Ovary (tissue), 9 donors: Measurements from ENCODE around the gene WDR81. TPM values are rescaled to one million over a fixed set of nuclear protein-coding genes. Genes with fewer than 3 reads are reported as not detected.
A peak's percentile ranks its signal among the peaks of the same experiment; 100 is the strongest.

Experiments
- DNase-seq, 5 donors: peaks; one replicate each; pipeline ENCODE4 v3.0.0-alpha.2; 2019 to 2020
- H3K27ac ChIP-seq, 2 donors: fragments of 200-600 bp; one replicate each; pipeline versions ENCODE4 v1.5.1 to v1.8.0; 2019 to 2022
- H3K27me3 ChIP-seq: fragments of 200-600 bp; one replicate; pipeline ENCODE4 v1.8.0; 2022
- H3K36me3 ChIP-seq: fragments of 200-600 bp; sonication (generic); one replicate; pipeline ENCODE4 v1.5.1; 2019
- H3K4me1 ChIP-seq: one replicate; pipeline ENCODE4 v1.8.1; 2013; ENCODE audit warnings: mild to moderate bottlenecking, moderate library complexity; ENCODE audit not compliant: insufficient read depth
- H3K4me3 ChIP-seq: fragments of 200-600 bp; sonication (generic); one replicate; pipeline ENCODE4 v1.5.1; 2017
- H3K9me3 ChIP-seq, 2 donors: fragments of 200-600 bp in 1 of 2; sonication (generic) in 1 of 2; one replicate each; pipeline versions ENCODE4 v1.5.1 to v1.8.1; 2013 to 2019; ENCODE audit warnings: mild to moderate bottlenecking in 1 of 2, moderate library complexity in 1 of 2
- CTCF ChIP-seq, 3 donors: fragments of 450-650 bp in 2 of 3; fragments of 200-600 bp in 1 of 3; IDR thresholded peaks; one replicate each; pipeline versions ENCODE4 v1.5.1 to v1.8.0; 2016 to 2022; ENCODE audit warnings: antibody characterized with exemption in 3 of 3, mild to moderate bottlenecking in 1 of 3
- EP300 ChIP-seq: sonication (generic); formaldehyde crosslinking; IDR thresholded peaks from one replicate; pipeline ENCODE4 v1.6.1; 2017; ENCODE audit warnings: antibody characterized with exemption
- POLR2A ChIP-seq: fragments of 450-650 bp; IDR thresholded peaks from one replicate; pipeline ENCODE4 v1.6.1; 2017; ENCODE audit warnings: antibody characterized with exemption, mild to moderate bottlenecking, moderate library complexity
- WGBS, 3 donors: extraction: QIAGEN DNeasy Blood & Tissue Kit in 1 of 3; methylation state at CpG; one replicate each; pipeline versions ENCODE4 v1.1.5 to v1.1.7; 2013 to 2017; 5-methylcytosine and 5-hydroxymethylcytosine counted together
- intact Hi-C, 4 donors: fragments of 100-400 bp; cut with DNase I; formaldehyde crosslinking; loops; one replicate each; pipeline versions ENCODE4 v1.11.0 to v1.15.1; 2022 to 2023
- polyA plus RNA-seq, 2 donors: library from polyadenylated mRNA; stranded (reverse); fragments of 200-250 nt in 1 of 2; fragments of 350-450 nt in 1 of 2; fragmentation: Illumina TruSeq in 1 of 2; extraction: RNeasy Lipid Tissue Mini Kit (QIAGEN cat#74804) in 1 of 2; gene quantifications; one replicate each; pipeline ENCODE4 v1.2.3, GENCODE V29; 2013 to 2014
- total RNA-seq, 7 donors: library from RNA; depleted of rRNA in 2 of 7; stranded (reverse); fragments of >200 nt in 2 of 7; fragmentation: NEBNext Ultra II Directional in 3 of 7; extraction: Animal tissue kit (Norgen Biotek cat#: 25700) in 3 of 7; gene quantifications; one replicate each; pipeline versions ENCODE4 v1.1.0 to v1.2.4, GENCODE V29; 2016 to 2023
- donor health status: DM: no; HTN: no; CAD: no; lungs with moderate emphysema.
- donor health status: DM: no; HTN: no; CAD: no.
- donor health status: Bipolar disorder and iron deficiency.
- donor health status: DM: yes; HTN: yes; CAD: no.
- donor health status: DM: no; HTN: no; CAD: no.
- donor health status: DM: yes; HTN: yes; CAD: no.

The WDR81 gene
- total and polyA plus RNA-seq, 9 donors = 1.3 to 59.4 (median 36.2) TPM

- 22 to 43% (median 28%) methylated on average over 37 to 40 of the region's 40 CpGs for WGBS, 3 donors
- Histone ChIP-seq H3K27ac (peak overlapping the region; percentile 97 to 100), H3K4me1 (peaks cover 15% of the 10 kb centered on the region), H3K36me3 (no peaks in the 10 kb centered on the region), H3K27me3 (no peaks in the 10 kb centered on the region), H3K4me3 (peak overlapping the region; percentile 25), H3K9me3 (no peaks in the 10 kb centered on the region)
- DNase-seq = peak; percentile 96 to 99 (median 98)
- TF ChIP-seq POLR2A (peak; percentile 79), EP300 (no peak), CTCF (IDR thresholded peaks at IDR 0.05) (peak in 1 of 3 donors; percentile 18)
- intact Hi-C loops = no loop called here
Measured at GRCh38 chr17:1730326-1731193, 6.1 kb downstream of the WDR81 start.

- intact Hi-C loops = no loop called here
- TF ChIP-seq EP300 (no peak), CTCF (IDR thresholded peaks at IDR 0.05) (no peak), POLR2A (no peak)
- Histone ChIP-seq H3K4me1 (peaks cover 18% of the 10 kb centered on the region), H3K9me3 (no peaks in the 10 kb centered on the region), H3K36me3 (no peaks in the 10 kb centered on the region), H3K4me3 (no peak overlapping the region), H3K27ac (peak overlapping the region; percentile 97 to 100), H3K27me3 (no peaks in the 10 kb centered on the region)
- WGBS, 3 donors = 58 to 69% (median 61%) methylated on average over 10 of the region's 10 CpGs
- no peak for DNase-seq
Measured at GRCh38 chr17:1731194-1731506, 6.6 kb downstream of the WDR81 start.

- Histone ChIP-seq H3K9me3 (no peaks in the 10 kb centered on the region), H3K27ac (peak overlapping the region in 1 of 2 donors; percentile 41), H3K27me3 (no peaks in the 10 kb centered on the region), H3K36me3 (no peaks in the 10 kb centered on the region), H3K4me1 (peaks cover 28% of the 10 kb centered on the region), H3K4me3 (no peak overlapping the region)
- intact Hi-C loops = no loop called here
- DNase-seq = no peak
- 94 to 97% (median 94%) methylated on average over 22 of the region's 22 CpGs for WGBS, 3 donors
- TF ChIP-seq CTCF (IDR thresholded peaks at IDR 0.05) (no peak), POLR2A (no peak), EP300 (no peak)
Measured at GRCh38 chr17:1732241-1732832, 7.8 kb downstream of the WDR81 start.

GRCh38 chr17:1732833-1733321 is 8.4 kb downstream of the WDR81 start:
- Histone ChIP-seq H3K36me3 (no peaks in the 10 kb centered on the region), H3K4me3 (no peak overlapping the region), H3K27me3 (no peaks in the 10 kb centered on the region), H3K27ac (no peak overlapping the region), H3K9me3 (no peaks in the 10 kb centered on the region), H3K4me1 (peaks cover 33% of the 10 kb centered on the region)
- TF ChIP-seq EP300 (no peak), POLR2A (no peak), CTCF (IDR thresholded peaks at IDR 0.05) (no peak)
- DNase-seq = peak in 1 of 5 donors; percentile 38
- intact Hi-C loops = no loop called here
- WGBS, 3 donors = 82 to 83% (median 82%) methylated on average over 11 of the region's 11 CpGs
